Skeletal muscle tissue (tissue), 4 donors: Measurements from ENCODE around the gene MYBPC2. TPM values are rescaled to one million over a fixed set of nuclear protein-coding genes. Genes with fewer than 3 reads are reported as not detected.
A peak's percentile ranks its signal among the peaks of the same experiment; 100 is the strongest.

Source experiments
- H3K27ac ChIP-seq: one replicate; pipeline ENCODE4 v1.7.0; 2013; ENCODE audit warnings: mild to moderate bottlenecking, low read depth, low read length, inconsistent platforms
- H3K27me3 ChIP-seq, 3 donors: one replicate each; pipeline ENCODE4 v1.7.0; 2013; ENCODE audit warnings: low read length in 3 of 3; ENCODE audit not compliant: control insufficient read depth in 3 of 3, insufficient read depth in 3 of 3
- H3K36me3 ChIP-seq, 3 donors: one replicate each; pipeline ENCODE4 v1.7.0; 2013; ENCODE audit warnings: low read length in 3 of 3; ENCODE audit not compliant: control insufficient read depth in 3 of 3, insufficient read depth in 3 of 3
- H3K4me1 ChIP-seq, 3 donors: one replicate each; pipeline ENCODE4 v1.7.0; 2013; ENCODE audit warnings: low read length in 3 of 3, mild to moderate bottlenecking in 3 of 3; ENCODE audit not compliant: control insufficient read depth in 3 of 3, insufficient read depth in 3 of 3
- H3K4me3 ChIP-seq, 3 donors: one replicate each; pipeline ENCODE4 v1.7.0; 2013; ENCODE audit warnings: low read length in 3 of 3
- H3K9ac ChIP-seq, 3 donors: one replicate each; pipeline ENCODE4 v1.7.0; 2013; ENCODE audit warnings: low read length in 3 of 3, mild to moderate bottlenecking in 3 of 3, moderate library complexity in 2 of 3, low read depth in 1 of 3
- H3K9me3 ChIP-seq, 3 donors: one replicate each; pipeline ENCODE4 v1.7.0; 2013; ENCODE audit warnings: low read length in 3 of 3; ENCODE audit not compliant: control insufficient read depth in 3 of 3
- total RNA-seq: library from RNA; depleted of rRNA; stranded (reverse); fragments of >200 nt; gene quantifications from one replicate; pipeline ENCODE4 v1.2.3, GENCODE V29; 2014
- donor health status: Osteomylitis.

The MYBPC2 gene
- total RNA-seq, 1 donor from 2014 or later, result 119 TPM

DNA sequence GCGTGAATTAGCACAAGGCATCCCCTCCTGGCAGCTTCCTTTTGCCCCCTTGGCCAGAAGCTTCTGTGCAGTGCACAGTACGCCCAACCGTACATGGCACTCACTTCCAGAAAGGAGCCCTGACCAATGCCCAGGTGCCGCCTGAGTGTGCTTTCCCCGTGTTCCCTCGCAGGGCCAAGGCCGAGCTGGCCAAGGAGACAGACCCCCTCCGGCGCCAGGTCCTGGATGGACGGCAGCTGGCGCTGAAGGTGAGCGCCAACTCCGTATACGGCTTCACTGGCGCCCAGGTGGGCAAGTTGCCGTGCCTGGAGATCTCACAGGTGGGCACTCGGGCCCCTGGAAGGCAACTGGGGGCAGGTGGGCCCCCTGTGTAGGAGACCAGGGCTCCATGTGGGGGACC lies 23.3 kb upstream of the MYBPC2 start:
- H3K27me3 ChIP-seq, result no peaks in the 10 kb centered on the region
- H3K4me1 ChIP-seq, result no peaks in the 10 kb centered on the region
- H3K9ac ChIP-seq, result no peak overlapping the region
- peaks cover 5 to 18% (median 10%) of the 10 kb centered on the region in 3 donors for H3K36me3 ChIP-seq
- H3K27ac ChIP-seq, result no peak overlapping the region
- no peak overlapping the region for H3K4me3 ChIP-seq
- no peaks in the 10 kb centered on the region for H3K9me3 ChIP-seq

DNA sequence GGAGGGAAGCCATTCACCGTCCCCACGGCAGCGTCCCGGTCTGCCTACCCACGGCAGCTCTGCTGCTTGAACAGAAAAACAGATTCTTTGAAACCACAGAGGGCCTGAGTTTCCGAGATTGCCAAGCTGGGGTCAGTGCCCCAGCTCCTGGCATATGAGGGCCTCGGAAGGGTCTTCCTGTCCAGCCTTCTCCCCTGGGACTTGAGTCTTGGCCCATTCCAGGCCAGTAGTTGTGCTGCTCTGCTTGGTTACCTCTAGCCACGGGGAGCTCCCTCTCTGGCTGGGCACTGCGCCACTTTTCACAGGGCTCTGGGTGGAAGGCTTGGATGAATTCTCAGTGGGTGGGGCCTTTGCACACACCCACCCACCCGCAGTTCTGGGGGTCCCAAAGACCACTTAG lies 22.6 kb upstream of the MYBPC2 start:
- Histone ChIP-seq H3K27me3 (no peaks in the 10 kb centered on the region), H3K9me3 (no peaks in the 10 kb centered on the region), H3K4me3 (no peak overlapping the region), H3K4me1 (peaks cover 2 to 3% (median 3%) of the 10 kb centered on the region in 3 donors), H3K27ac (no peak overlapping the region), H3K36me3 (peaks cover 5 to 18% (median 10%) of the 10 kb centered on the region in 3 donors), H3K9ac (no peak overlapping the region)

DNA sequence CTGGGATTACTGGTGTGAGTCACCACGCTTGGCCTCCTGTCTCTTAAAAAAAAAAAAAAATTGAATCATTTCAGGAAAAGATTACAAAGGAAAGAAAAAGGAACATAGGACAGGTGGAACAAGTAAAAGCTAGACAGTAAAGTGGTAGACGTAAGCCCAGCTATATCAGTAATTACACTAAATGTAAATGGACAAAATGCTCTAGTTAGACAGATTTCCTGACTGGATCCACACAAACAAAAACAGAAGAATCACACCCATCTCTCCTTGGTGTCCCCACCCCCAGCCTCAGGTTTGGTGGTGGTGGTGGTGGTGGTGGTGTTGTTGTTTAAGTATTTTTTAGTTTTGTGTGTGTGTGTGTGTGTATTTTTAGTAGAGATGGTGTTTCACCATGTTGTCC lies 20.3 kb upstream of the MYBPC2 start:
- peaks cover 2 to 3% (median 3%) of the 10 kb centered on the region in 3 donors for H3K4me1 ChIP-seq
- no peak overlapping the region for H3K9ac ChIP-seq
- no peaks in the 10 kb centered on the region for H3K9me3 ChIP-seq
- no peaks in the 10 kb centered on the region for H3K27me3 ChIP-seq
- peaks cover 2 to 9% (median 8%) of the 10 kb centered on the region in 3 donors for H3K36me3 ChIP-seq
- H3K27ac ChIP-seq, result no peak overlapping the region
- no peak overlapping the region for H3K4me3 ChIP-seq

DNA sequence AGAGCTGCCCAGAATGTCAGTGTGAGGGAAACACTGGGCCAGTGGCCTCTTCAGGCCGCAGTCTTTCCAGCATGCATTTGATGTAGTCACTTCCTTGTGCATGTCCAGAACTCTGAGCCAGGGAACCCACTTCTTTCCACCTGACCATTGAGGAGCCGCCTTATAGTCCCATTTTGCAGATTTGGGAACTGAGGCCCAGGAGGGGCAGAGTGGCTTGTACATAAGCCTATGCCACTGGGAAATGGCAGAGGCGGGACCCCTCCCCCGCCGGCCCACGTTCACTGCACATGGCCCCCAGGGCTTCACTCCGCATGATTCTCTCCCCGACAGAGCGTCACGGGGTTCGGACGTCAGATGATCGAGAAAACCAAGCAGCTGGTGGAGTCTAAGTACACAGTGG lies 19.6 kb upstream of the MYBPC2 start:
- Histone ChIP-seq H3K27me3 (peaks cover 0 to 4% (median 1%) of the 10 kb centered on the region in 3 donors), H3K4me3 (no peak overlapping the region), H3K9me3 (no peaks in the 10 kb centered on the region), H3K4me1 (peaks cover 2 to 3% (median 3%) of the 10 kb centered on the region in 3 donors), H3K9ac (no peak overlapping the region), H3K36me3 (peaks cover 2 to 9% (median 8%) of the 10 kb centered on the region in 3 donors), H3K27ac (no peak overlapping the region)

DNA sequence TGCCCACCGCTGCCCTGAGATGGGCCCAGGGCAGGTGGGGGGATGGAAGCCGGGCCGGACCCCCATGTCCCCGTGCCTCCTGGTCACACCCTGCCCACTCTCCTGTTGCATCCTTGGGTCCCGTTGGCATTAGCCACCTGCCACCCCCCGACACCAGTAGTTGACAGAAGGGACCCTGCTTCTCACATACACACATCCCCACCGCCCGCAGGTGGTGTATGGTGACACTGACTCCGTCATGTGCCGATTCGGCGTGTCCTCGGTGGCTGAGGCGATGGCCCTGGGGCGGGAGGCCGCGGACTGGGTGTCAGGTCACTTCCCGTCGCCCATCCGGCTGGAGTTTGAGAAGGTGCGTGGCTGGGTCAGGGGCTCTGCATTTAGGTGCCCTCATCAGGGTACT lies 19.2 kb upstream of the MYBPC2 start:
- peaks cover 2 to 9% (median 8%) of the 10 kb centered on the region in 3 donors for H3K36me3 ChIP-seq
- H3K4me1 ChIP-seq, result peaks cover 2 to 4% (median 3%) of the 10 kb centered on the region in 3 donors
- H3K9ac ChIP-seq, result no peak overlapping the region
- peaks cover 0 to 7% (median 4%) of the 10 kb centered on the region in 3 donors for H3K27me3 ChIP-seq
- H3K9me3 ChIP-seq, result no peaks in the 10 kb centered on the region
- no peak overlapping the region for H3K27ac ChIP-seq
- no peak overlapping the region for H3K4me3 ChIP-seq

DNA sequence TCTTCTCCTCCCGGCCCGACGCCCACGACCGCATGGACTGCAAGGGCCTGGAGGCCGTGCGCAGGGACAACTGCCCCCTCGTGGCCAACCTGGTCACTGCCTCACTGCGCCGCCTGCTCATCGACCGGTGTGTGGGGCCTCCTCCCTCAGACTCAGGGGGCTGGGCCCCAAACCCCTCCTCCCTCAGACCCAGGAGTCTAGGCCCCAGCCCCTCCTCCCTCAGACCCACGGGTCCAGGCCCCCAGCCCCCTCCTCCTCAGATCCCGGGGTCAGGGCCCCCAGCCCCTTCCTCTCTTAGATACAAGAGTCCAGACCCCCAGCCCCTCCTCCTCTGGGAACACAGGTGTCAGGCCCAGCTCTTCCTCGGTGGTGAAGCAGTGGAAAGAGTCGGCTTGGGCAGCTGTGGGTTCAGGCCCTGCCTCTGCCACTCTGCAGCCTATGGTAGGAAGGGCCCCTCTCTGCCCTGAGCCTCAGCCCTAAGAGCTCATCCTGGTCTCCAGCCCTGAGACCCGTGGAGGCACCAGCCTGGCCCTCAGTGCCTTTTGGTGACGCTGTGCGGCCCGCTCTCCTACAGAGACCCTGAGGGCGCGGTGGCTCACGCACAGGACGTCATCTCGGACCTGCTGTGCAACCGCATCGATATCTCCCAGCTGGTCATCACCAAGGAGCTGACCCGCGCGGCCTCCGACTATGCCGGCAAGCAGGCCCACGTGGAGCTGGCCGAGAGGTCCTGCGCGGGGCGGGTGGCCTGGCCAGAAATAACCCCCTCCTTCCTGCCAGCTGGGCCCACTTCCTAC lies 17.6 kb upstream of the MYBPC2 start:
- Histone ChIP-seq H3K4me3 (no peak overlapping the region), H3K27ac (no peak overlapping the region), H3K9ac (peak overlapping the region in 1 of 3 donors; percentile 11)

DNA sequence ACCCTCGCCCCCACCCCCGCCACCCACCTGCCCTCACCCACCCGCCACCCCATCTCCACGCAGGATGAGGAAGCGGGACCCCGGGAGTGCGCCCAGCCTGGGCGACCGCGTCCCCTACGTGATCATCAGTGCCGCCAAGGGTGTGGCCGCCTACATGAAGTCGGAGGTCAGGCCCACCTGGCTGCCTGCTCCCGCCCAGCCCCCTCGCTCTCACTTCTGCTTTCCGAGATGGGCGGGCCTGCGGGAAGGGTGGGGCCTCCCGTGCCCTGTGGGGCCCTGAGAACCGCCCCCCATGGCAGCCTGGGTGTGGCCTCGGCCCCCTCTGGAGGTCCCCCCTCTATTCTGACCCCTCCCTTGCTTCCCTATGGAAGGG lies 17.0 kb upstream of the MYBPC2 start:
- Histone ChIP-seq H3K27me3 (peaks cover 0 to 20% (median 8%) of the 10 kb centered on the region in 3 donors), H3K9me3 (no peaks in the 10 kb centered on the region), H3K9ac (no peak overlapping the region), H3K4me1 (peaks cover 9 to 12% (median 11%) of the 10 kb centered on the region in 3 donors), H3K4me3 (no peak overlapping the region), H3K27ac (no peak overlapping the region), H3K36me3 (no peaks in the 10 kb centered on the region)

More for the DNA sequence above, 17.6 kb upstream of the MYBPC2 start:
- H3K4me1 ChIP-seq, result peaks cover 9 to 12% (median 11%) of the 10 kb centered on the region in 3 donors
- H3K36me3 ChIP-seq, result no peaks in the 10 kb centered on the region
- H3K9me3 ChIP-seq, result no peaks in the 10 kb centered on the region
- H3K27me3 ChIP-seq, result peaks cover 0 to 20% (median 8%) of the 10 kb centered on the region in 3 donors

DNA sequence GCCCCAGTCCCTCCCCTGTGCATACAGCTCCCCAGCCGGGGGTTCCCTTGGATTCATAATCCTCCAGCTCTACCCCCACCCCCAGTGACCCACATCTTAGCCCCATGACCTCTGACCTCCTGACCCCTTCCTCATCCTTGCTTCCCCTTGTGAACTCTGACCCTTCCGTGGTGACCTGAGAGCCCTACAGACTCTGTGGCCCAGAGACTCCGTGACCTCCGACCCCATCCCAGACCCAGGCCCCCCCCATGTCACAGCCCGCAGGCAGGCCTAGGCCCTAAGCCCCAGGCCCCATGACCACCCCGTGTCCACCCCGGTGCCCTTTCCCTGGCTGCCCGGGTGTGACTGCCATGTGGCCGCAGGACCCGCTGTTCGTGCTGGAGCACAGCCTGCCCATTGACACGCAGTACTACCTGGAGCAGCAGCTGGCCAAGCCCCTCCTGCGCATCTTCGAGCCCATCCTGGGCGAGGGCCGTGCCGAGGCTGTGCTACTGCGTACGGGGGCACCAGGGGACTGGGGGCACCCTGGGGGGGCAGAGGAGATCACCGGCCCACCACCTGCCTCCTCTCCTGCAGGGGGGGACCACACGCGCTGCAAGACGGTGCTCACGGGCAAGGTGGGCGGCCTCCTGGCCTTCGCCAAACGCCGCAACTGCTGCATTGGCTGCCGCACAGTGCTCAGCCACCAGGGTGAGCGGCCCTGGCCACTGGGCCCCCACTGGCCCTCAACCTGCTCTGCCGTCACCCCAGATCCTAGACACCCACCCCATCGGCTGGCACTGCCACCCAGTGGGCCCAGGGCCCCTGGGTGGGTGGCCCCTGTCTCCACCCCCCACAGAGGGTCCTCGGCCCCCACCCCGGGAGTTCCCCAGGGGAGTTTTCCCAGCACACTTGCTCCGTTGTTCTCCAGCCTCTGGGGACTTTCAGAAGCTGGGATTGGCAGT lies 16.4 kb upstream of the MYBPC2 start:
- Histone ChIP-seq H3K9ac (no peak overlapping the region), H3K4me3 (no peak overlapping the region), H3K9me3 (no peaks in the 10 kb centered on the region), H3K27ac (no peak overlapping the region), H3K36me3 (no peaks in the 10 kb centered on the region), H3K4me1 (peaks cover 9 to 12% (median 11%) of the 10 kb centered on the region in 3 donors), H3K27me3 (peaks cover 0 to 23% (median 13%) of the 10 kb centered on the region in 3 donors)

DNA sequence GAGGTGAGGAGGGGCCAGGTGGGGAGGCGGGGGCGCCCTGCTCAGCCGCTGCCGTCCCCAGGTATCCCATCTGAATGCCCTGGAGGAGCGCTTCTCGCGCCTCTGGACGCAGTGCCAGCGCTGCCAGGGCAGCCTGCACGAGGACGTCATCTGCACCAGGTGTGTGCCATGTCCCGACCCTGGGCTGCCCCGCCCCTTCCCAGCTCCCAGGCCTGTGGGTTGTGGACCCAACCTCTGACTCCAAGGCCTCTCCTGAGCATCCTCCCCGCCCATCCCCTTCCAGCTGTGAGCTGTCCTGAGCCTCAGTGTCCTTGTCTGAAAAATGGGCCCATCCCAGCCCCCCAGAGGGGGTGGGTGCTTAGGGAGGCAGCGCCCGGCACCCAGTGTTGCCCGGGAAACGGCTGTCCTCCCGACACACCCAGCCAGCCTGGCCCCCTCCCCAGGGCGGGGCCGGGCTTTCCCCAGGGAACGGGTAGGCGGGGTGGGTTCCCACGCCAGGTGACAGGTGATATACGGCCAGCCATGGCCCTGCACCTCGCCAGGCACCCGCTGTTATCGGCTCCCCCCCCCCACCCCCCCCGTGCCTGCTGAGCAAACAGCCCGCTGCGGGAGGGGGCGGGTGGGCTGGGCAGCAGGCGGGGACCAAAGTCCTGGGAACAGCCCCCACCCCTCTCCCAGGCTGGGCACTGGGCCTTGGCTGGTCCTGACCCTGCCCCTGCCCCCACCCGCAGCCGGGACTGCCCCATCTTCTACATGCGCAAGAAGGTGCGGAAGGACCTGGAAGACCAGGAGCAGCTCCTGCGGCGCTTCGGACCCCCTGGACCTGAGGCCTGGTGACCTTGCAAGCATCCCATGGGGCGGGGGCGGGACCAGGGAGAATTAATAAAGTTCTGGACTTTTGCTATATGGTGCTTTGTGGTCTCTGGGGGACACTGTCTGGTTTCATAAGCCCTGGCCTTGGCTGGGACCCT lies 15.3 kb upstream of the MYBPC2 start:
- Histone ChIP-seq H3K36me3 (no peaks in the 10 kb centered on the region), H3K9ac (no peak overlapping the region), H3K9me3 (no peaks in the 10 kb centered on the region), H3K4me1 (peaks cover 9 to 12% (median 11%) of the 10 kb centered on the region in 3 donors), H3K4me3 (no peak overlapping the region), H3K27ac (no peak overlapping the region), H3K27me3 (peaks cover 0 to 23% (median 13%) of the 10 kb centered on the region in 3 donors)
